NCI-H82 treated with DMSO at 0.1 percent for 48 hours (cell line): ENCODE data around the gene AKT1S1.
A peak's percentile ranks its signal among the peaks of the same experiment; 100 is the strongest.
"Not testable (repeated sequence)": the region's sequence is repeated elsewhere in the genome, so short reads cannot be mapped to it uniquely, and the experiment has no call there.

Experiments
- DNase-seq: peaks from one replicate; lab custom pipeline; 2025; ENCODE audit not compliant: unreplicated experiment; lab: John Stamatoyannopoulos, UW

The AKT1S1 gene

DNA sequence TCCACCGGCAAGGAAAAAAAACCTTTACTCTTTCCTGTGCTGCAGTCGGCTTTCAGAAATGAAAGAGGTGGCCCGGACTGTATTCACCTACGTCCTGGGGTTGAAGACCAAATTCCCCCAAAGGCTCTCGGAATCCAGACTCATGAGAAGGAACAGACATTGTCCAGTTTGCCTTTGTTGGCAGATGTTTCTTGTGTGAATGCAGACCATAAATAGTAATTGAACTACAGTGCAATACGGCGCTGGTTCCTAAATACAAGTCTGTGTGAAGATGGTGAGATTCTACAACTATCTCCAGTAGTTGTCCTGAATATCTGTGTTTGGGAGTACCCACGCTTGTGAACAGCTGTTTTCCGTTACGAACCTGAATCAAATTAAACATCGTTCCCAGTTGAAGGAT is 37.4 kb downstream of the AKT1S1 start:
- DNase-seq = no peak

DNA sequence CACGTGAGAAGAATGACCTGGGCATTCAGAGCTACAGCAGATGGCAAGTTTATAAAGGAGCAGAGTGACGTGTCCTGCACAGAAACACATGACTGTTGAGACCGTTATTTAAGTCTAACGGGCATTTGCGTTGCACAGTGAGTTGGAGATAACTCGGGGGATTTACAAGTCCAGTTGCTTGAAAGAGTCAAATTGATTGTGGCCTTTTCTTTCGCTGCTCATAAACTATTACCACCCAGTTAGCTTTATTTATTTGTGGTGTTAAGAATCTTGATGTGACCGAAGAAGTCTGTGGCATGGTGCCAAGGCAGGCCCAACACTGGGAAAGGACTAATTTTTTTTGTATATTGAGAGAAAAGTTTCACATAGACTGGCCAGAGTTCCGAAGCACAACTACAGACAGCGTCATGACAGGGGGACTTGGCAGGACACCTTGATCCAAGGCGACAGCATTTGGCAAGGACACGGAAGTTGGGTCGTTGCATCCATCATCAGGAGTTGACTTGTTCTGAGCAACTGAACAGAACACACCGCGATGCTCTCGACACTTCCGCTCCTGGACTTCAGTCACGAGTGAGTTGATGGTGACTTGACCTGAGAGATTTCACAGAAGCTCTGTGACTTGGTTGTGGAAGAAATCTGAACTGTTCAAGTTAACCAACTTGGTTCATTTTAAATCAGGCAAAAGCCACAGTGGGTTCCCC is 38.1 kb downstream of the AKT1S1 start:
- no peak for DNase-seq

DNA sequence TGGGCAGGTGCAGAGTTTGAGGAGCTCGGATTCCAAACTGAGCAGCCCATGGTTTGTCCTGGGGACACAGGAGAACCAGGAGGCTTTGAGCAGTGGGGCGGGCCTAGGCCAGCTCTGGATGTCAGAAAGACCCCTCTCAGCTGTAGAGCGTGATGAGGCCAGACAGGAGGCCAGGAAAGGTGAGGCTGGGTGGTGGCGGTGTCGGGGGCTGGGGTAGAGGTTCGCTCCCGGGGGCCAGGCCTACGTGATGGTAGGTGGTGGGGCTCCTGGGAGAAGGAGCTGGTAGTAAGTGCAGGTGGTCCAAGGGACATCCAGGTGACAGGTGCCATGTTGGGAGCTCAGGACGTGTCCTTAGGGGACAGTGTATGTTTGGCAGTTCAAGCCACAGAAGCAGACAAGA is 39.7 kb downstream of the AKT1S1 start:
- no peak for DNase-seq

DNA sequence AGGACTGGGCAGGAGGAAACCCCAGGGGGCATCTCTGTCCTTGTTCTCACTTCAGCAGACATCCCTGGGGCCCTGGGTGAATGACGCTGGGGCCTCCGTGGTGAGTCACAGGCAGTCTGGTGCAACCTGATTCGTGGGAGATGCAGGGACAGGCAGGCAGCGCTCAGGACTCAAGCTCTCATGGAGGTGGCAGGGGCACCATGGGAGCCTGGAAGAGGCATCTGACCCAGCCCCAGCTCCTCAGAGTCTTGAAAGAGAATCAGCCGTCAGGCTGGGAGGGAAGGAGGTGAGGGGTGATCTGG is 40.2 kb downstream of the AKT1S1 start:
- DNase-seq = no peak

DNA sequence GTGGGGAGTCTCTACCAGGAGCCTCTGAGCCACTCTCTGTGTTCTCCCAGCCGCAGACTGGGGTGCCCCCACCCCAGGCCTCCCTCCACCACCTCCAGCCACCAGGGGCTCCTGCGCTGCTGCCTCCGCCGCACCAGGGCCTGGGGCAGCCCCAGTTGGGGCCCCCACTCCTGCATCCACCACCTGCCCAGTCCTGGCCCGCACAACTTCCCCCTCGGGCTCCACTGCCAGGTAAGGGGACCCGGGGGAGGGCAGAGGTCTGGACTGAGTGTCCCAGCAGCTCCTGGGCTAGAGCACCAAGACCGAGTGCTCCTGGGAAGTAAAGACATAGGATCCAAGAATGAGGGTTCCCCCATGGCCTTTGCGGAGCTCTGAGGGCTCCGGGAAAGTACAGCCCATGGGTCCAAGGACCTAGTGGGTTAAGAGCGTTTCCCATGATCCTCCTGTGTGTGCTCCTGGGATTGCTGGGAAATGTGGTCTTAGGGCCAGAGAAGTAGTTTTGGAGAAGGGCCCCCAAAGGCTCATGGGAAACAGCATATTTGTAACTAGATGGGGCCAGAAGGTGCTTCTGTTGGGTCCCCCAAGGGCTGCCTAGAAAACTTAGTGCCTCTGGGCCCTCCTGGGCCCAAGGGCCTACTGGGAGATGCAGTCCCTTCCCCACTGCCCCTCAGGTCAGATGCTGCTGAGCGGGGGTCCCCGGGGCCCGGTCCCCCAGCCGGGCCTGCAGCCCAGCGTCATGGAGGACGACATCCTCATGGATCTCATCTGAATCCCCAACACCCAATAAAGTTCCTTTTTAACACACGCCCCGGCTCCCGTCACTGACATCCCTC is 40.8 kb downstream of the AKT1S1 start:
- DNase-seq = no peak

DNA sequence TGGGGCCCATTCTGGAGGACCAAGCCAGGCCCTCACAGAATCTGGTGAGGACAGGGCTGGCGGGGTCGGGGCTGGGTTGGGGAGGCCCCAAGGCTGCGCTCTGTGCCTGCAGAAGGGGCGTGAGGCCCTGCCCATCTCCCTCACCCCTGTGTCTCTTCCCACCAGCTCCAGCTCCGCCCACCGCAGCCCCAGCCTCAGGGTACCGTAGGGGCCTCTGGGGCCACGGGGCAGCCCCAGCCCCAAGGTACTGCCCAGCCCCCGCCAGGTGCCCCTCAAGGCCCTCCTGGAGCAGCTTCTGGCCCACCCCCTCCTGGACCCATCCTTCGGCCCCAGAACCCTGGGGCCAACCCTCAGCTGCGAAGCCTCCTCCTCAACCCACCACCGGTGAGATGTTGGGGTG is 41.6 kb downstream of the AKT1S1 start:
- DNase-seq = no peak

DNA sequence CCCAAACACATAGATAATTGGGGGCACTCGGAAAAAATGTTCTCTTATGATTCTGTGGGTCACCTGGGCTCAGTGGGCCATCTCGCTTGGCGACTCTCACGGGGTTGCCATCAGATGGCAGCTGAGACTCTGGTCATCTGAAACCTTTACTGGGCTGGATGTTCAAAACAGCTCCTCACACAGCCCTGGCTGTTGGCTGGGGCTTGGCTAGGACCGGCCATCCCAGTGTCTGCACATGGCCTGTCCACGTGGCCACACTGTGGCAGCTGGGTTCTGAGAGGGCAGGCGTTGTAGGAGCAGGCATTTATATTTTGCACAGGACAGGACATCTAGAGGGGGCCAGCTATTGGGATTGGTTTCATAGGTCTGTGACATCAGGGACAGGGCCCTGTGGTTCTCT is 43.6 kb downstream of the AKT1S1 start:
- no peak for DNase-seq

DNA sequence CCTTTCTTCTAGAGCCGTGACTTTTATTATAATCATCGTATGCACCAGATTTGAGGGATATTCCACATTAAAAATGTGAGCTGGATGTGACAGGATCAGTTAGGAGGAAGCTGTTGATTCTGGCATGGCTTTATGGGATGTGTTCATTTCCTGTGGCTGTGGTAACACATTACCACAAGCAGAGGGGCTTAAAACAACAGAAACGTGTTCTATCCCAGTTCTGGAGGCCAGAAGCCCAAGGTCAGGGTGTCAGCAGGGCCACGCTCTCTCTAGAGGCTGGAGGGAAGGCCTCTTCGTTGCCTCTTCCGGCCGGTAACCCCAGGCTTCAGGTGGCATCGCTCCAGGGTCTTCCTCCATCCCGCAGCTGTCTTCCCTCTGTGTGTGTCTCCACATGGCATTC is 44.6 kb downstream of the AKT1S1 start:
- DNase-seq = no peak

DNA sequence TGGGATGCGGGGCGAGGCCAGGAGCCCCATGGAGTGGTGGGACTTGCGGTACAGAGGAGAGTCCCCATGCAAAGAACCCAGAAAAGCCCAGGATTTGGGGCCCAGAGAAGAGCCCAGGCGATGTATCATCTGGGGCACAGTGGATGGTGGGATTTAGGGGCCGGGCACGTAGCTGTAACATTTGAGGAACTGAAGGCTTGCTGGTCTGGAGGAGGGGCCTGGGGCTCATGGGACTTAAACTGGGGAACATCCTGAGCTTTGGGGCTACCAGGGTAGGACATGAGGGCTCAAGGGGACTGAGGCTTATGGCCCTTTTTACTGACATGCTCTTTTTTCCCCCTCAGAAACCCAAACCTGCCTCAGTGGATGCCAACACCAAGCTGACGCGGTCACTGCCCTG is 45.6 kb downstream of the AKT1S1 start:
- DNase-seq = no peak

DNA sequence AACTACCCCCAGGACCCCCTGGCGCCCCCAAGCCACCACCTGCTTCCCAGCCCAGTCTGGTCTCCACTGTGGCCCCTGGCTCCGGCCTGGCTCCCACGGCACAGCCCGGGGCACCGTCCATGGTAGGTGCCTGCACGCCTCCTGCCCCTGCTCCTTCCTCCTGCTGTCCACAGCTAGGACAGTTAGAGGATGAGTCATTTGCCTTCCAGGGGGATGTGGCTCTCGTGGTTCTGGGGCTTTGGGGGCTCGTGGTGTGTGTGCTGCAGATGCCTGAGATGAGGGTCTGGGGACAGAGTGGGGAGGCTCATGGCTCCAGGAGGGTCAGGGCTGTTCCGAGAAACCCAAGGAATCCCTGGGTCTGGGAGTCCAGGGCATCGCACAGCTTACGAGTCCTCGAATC is 46.4 kb downstream of the AKT1S1 start:
- no peak for DNase-seq

DNA sequence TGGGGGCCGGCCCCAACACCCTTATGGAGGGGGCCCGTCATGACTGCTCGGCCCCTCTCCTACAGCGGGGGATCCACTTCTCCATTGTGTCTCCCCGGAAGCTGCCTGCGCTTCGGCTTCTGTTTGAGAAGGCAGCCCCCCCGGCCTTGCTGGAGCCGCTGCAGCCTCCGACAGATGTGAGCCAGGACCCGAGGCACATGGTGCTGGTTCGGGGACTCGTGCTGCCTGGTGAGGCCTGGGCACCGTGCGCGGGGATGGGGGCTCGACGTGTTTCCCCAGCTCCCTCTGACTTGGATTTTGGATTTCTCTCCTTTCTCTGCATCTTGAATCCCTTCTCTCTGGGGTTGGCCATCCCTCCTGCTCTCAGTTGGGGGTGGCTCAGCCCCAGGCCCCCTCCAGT is 47.4 kb downstream of the AKT1S1 start:
- no peak for DNase-seq

DNA sequence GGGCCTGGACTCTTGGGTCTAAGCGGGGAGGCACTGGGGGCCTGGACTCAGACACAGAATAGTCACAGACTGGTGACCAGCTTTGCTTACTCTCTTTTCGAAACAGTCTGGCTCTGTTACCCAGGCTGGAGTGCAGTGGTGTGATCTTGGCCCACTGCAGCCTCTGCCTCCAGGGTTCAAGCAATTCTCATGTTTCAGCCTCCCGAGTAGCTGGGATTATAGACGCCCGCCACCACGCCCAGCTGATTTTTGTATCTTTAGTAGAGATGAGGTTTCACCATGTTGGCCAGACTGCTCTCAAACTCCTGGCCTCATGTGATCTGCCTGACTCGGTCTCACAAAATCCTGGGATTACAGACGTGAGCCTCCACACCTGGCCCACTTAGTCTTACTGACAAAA is 48.0 kb downstream of the AKT1S1 start:
- no peak for DNase-seq

DNA sequence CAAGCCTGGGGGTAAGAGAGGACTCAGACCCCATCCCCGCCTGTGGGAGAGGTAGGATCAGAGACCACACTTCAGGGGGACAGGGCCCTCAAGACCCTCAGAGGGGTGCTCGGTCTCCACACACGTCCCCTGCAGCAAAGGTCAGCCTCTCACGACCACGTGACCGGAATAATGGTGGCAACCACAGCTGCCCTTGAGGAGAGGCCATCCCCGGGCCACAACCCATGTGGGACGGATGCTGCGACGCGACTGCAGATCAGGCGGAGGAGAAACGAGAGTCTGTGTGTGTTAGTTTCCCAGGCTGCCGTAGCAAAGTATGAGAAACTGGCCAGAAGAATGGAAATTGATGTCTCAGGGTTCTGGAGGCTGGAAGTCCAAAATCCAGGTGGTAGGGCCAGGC is 50.1 kb downstream of the AKT1S1 start:
- DNase-seq = no peak

DNA sequence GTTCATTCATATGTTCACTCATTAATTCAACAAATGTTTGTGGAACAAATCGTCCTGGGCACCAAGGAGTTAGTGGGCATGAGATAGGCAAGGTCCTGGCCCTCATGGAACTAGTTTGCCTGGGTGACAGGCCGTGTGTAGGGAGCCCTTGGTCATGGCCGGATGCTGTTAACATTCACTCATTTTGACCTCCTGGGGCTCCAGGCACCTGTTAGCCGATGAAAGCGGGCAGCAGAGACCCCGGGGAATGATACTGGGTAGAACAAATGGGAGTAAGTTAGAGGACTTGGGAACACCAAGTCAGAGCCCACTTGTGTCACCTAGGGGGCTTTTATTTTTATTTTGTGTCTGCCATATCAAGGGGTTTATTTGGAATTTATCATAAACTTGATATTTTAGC is 52.5 kb downstream of the AKT1S1 start:
- DNase-seq = no peak

DNA sequence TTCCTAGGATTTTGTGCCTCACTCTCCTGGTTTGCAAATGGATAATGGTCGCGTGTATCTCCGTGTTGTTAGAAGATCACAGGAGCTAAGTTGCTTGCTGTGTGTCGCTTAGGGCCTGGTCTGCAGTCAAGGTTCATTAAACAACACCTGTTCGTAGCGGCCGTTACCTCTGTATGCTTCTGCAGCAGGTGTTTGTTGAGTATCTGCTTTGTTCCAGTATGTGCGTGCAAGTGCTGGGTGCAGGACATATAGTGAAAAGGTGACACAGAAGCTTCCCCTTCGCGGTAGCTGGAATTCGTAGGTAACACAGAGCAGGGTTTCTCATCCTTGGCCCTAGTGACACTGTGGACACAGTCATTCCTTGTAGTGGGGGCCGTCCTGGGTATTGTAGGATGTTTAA is 53.7 kb downstream of the AKT1S1 start:
- DNase-seq = no peak

DNA sequence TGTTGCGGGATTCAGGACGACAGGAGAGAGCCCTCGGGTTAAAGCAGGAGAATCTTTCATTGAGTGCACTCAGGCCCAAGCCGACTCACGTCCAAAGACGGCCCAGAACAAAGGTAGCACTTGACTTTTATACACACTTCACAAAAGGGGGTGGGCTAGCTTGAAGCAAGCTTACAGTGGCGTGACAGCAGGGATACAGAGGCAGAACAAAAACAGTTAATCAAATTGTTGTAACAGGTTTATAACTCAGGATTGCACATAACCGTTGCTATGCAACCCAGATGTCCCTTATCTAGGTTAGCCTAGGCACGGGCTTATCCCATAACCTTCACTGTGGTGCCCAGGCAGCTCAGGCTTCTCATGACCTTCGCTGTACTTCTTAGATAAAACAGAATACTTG is 57.0 kb downstream of the AKT1S1 start:
- DNase-seq = peak; percentile 96

DNA sequence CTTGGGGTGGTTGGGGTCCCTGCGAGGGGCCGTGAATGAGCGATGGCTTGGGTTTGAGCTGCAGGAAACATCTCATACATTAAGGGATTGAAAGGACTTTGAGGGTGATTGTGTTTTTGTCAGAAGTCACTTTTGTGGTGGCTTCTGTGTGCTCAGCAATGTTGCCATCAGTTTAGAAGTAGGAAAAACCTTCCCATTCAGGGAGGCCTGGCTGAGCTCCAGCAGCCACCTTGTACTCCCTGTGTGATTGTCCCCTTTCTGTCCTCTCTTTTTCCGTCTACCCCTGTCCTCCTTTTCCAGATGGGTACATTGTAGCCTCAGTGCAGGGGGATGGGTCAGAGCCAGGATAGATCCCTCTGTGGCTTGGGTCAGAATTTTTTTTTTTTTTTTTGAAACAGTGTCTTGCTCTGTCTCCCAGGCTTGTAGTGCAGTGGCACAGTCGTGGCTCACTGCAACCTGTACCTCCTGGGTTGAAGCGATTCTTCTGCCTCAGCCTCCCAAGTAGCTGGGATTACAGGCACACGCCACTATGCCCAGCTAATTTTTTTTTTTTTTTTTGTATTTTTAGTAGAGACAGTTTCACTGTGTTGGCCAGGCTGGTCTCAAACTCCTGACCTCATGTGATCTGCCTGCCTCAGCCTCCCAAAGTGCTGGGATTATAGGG is 57.6 kb downstream of the AKT1S1 start:
- not testable (repeated sequence) for DNase-seq
